GM19043 (cell line): Measurements from ENCODE around the gene SDSL.

Experiments
- ATAC-seq: cut with Tn5 transposase; IDR thresholded peaks from one replicate; pipeline ENCODE4 v1.9.1; 2021; ENCODE audit warnings: low read depth; ENCODE audit not compliant: unreplicated experiment

The SDSL gene

DNA sequence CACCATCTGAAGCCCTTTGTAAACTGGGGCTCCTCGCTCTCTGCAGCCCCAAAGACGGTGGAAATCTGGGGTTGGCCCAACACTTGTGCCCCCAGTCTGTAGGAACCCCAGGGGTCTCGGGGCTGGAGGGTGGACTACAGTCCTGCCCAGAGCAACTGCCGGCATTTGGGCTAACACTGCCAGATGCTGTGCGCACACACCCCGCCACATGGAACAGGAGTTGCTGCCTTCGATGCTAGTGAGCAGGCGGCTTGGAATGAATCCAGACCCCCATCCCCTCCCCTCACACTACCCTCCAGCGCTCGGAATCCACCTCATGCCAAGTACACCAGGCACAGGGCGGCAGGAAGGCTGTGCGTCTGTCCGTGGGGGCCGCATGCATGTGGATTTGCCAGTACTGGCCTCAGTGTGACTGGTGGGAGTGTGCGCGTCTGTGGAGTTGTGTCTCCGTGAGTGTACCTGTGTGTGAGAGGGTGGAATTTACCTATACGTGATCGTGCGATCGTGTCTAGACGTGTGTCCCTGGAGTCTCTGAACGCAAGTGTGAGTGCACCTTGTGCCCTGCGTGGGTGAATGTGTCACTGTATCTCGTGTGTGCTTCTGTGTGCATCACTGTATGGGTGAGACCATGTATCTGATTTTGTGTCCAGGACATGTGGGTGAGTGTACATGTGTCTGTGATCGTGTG, 44.4 kb downstream of the SDSL start:
- ATAC-seq = no peak

DNA sequence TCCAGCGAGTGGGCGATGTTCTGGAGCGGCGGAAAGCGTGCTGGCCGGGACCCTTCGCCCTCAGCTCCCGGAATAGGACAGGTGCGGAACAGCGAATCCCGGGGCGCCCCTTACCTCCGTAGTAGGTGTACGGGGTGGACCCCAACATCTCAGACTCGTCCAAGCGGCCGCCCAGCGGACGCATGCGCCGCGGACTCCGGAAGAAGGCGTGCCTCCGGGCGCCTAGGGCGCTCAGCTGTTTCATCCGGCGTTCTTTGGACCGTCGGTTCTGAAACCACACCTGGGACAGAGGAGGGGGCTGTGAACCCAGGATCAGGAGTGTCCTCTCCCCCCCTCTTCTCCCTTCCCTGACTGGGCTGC, 44.9 kb downstream of the SDSL start:
- ATAC-seq = no peak

DNA sequence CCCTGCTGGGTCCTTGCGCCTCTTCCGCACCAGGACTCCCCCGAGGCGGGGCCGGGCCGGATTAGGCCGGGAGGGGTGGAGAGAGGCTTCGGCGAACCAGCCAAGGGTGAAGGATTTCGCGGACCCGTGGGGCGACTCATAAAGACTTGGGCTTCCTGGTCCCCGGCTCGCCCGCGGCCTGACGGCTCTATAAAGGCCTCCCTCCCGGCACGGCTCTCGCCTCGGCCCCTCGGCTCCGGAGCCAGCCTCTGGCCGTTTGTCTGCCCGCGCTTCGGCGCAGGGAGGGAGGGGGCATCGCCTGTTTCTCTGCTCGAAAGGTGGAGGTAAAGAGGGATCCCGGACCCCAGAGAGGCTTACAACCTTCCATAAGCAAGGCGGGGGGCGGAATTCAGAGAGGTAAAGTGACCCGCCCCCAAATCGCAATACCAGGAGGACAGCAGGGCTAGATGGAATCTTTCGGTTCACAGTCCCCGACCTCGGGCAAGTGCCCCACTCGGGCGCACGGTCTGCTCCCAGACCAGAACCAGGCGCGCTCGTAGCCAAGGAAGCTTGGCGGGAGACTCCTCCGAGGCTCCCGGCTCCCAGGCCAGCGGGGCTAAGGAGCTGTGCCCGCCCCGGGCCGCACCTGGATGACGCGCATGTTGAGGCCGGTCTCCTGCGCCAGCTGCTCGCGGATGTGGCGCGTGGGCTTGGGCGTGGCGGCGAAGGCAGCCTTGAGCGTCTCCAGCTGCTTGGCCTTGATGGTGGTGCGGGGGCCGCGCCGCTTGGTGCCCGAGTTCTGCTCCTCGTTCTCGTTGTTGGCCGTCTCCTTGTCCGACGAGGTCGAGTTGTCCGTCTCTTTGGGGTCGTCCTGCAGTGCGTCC, 45.6 kb downstream of the SDSL start:
- no peak for ATAC-seq

DNA sequence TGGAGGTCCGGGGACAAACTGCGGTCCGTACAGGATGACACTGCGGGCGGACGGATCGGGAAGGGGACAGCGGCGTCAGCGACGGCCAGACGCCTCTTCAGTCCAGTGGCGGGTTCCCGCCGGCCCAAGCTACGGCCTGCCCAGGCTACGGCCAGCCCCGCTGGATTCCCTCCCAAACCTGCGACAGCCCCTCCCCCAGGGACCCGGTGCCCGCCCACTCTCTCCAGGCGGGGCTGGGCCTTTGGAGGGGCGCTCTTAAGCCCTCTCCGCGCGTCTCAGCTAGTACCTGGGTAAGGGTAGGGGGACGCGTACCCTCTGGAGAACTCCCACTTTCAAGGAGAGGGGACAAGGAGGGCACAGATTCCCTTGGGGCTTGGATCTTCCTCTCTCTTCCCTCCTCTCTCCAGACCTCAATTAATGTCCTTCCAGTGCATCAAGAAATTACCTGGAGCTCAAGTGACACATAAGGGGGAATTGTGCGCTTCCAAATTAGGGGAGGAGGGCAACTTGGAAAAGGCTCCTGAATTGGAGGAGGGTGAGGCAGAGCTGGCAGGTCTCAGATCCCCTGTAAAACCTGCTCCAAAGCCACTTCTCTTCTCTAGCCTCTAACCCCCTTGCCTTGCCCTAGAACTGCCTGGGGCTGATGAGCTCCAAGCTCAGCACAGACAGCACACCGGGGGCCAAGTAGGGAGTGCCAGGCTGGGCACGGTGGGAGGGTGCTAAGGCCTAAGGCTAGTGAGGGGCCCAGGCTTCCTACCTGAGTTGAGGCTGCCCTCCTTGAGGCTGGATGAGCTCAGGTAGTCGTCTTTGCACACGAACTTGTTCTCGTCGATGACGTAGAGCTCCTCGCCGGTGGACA, 46.4 kb downstream of the SDSL start:
- ATAC-seq = no peak

DNA sequence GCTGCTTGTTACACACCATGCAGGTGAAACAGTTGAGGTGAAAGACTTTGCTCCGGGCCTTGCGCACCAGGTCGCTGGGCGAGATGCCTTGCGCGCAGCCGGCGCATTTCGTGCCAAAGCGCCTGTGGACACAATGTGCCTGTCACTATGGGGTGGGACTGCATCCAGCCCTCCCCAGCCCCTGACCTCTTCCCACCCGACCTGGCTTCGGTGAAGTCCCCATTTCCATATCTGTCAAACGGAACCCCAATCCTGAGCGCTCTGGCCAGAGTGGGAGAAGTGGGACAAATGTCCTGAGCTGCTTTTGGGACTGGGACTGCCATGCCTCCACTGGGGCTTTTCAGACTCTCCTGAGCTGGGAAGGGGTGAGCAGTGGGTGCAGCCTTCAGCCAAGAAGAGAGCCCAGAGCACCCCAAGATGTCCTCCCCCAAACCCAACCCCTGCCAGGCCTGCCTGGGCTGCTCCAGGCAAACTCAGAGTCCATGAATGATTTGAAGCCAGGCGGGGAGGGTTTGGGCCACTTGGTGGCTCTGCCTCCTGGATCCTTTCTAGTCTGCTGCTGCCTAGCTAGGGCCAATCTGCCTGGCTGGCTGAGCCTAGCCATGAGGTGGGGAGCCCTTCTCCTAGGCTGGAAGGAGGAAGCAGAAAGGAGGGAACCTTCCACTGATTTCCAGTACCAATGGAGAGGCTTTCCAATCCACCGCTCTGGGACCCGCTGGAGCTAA, 47.2 kb downstream of the SDSL start:
- ATAC-seq = no peak

DNA sequence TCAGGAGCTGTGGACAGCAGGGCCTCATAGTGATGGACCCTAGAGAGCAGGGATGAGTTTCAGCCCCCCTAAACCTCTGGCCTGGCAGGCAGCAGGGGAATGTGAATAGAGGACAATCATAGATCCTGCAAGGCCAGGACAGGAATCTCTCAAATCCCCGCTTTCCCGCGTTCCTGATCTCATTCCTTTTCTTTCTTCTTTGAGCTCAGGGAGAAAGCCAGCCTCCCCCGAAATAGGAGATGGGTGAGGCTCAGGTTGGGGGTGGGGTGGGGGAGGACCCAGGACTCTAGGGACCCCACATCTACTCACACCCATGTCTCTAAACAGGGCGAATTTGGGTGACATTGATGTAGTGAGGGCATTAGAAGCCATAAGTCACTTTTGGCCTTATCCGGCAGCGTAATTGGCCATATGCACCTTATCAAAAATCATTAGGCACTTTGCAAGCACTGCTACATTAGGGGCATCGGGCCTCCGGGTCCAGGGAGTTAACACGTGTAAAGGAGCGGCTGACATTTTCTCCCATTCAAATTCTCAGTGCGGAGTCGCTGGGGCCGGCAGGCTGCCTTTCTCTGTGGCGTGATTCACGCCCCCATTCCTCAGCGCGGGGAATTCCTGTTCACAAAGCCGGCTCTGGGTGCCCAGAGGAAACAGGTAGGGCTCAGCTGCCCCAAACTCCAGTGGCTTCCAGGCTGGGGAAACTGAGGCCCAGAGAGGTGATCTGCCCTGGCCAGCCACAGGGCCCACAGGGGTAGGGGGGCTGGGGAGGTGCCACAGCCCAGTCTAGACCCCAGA, 48.0 kb downstream of the SDSL start:
- no peak for ATAC-seq

DNA sequence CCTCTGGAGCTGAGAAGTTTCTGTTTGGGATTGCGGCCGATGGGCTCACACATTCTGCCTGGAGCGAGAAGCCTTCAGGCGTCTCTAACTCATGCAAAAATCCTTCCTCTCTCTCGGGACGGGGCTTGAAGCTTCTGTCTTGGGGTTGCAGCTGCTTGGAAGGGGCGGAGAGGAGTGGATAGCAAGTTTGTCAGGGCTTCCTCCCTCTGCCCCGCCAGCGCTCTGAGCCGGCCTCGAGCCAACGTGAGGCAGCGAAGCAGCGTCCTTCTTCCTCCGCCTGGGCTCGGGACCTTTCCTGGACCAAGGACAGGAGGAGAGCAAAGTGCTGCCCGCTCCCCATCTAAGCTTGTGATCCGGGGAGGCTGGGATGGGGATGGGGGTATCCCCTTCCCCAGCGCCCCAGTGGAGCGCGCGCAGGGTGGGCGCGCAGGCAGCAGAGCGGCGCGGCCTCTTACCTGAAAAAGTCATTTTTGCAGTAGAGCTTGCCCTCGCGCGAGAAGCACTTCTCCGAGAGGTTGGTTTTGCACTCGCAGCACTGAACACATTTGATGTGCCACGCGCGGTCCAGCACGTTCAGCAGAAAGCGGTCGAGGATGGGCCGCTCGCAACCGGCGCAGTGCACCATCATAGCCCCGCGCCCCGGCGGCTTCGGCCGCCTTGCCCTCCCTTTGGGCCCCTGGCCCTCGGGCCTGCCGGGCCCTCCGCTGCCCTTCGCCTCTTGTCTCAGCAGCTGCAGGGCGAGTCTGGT, 48.9 kb downstream of the SDSL start:
- no peak for ATAC-seq

DNA sequence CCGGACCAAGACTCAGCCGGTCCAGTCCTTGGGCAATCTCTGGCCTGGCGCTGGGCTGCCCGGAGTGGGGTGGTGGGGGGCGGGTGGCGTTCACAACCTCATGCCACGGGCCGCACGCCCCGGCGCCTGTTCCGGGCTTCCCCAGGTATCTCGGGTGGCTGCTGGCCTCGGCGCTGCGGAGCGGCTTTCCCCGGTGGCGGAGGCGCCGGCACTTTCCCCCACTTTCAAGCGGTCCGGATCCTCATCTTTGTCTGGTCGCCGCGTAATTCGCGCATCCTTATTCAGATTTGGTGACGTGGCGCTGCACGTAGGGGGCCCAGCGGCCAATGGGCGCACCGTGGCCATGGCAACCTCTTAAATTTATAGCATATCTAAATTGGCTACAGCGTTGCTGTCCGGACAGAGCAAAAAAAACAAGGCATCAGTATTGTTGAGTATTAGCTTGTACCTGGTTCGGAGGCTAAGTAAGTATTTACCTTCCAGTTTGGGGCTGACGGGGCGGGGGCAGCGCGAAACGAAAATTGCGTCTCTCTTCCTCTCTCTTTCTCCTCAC, 49.5 kb downstream of the SDSL start, which contains the start of gene LHX5:
Gene LHX5 (minus strand): TSS at position 253 of the 553 bp plus-strand sequence. CDS start 373 bp downstream, outside the sequence.
- no peak for ATAC-seq

DNA sequence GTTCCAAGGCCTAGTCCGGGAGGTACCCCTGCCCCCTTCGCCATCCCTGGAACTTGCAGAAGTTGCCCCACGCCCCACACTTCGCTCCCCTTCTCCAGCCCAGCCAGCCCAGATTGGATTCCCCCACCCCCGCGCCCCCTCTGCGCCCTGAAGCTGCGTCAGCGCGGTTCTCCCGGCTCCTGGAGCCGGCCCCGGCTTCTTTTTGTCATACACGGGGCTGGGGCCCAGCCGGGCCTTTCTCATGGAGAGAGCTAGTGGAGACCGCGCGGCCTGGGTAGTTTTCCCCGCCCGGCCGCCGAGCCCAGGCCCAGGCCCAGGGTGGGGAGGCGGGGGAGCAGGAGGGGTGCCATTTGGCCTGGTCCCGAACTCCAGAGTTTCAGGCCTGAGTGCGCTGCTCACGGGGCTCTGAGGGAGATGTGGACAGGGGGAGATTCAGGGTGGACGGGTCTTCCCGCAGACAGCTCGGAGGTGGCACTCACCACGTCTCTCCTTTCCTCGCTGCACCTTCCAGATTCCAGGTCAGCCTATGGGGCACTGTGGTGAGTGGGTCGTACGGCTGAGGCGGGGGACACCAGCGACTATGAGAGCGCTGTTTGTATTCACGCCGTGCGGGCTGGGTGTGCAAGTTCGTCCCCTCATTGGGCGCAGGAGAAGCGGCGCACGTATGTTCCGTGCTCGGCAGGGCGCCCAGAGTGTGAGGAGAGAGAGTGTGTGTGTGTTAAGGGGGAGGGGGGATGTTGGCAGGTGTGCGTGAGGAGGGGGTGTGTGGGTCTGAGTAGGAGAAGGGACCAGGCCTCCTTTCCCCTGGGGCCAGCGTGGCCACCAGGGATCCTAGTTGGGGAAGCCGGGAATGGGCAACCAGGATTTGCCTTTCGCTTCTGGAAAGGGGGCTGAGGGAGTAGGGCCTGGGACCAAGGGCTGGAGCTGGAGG, 50.3 kb downstream of the SDSL start:
- ATAC-seq = no peak

DNA sequence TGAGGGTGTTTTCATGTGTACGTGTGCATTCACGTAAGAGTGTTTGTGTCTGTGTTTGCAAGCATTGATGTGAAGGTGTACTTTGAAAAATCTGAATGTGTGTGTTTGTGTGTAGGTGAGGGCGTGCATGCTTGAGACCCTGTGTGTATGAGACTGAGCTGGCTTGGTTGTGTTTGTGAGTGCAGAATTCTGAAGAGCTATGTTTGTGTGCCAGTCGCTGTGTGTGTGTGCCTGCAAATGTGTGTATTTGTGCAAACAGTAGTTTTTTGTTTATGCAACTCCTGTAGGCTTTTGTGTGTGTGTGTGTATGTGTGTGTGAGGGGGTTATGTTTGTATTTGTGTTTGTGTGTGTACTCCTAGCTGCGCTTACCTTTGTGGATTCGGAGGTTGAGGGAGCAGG, 51.2 kb downstream of the SDSL start:
- ATAC-seq = no peak

DNA sequence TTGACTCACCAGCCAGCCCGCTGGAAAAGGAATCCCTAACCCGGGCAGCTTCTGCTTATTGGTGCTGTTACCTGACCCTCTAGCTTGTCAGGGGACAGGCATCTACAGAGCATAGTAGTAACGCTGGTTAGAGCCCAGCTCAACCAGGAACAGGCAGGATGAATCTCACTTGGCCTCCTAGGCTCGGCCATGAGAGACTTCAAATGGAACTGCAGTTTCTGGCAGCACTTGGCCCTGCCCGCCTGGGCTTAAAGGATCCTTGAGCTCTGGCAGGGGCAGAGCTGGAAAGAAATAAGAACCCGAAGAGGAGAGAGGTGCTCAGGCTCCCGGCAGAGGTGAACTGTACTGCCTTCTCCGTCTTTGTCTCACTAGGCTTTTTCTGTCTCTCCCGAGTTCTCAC, 51.8 kb downstream of the SDSL start:
- no peak for ATAC-seq

DNA sequence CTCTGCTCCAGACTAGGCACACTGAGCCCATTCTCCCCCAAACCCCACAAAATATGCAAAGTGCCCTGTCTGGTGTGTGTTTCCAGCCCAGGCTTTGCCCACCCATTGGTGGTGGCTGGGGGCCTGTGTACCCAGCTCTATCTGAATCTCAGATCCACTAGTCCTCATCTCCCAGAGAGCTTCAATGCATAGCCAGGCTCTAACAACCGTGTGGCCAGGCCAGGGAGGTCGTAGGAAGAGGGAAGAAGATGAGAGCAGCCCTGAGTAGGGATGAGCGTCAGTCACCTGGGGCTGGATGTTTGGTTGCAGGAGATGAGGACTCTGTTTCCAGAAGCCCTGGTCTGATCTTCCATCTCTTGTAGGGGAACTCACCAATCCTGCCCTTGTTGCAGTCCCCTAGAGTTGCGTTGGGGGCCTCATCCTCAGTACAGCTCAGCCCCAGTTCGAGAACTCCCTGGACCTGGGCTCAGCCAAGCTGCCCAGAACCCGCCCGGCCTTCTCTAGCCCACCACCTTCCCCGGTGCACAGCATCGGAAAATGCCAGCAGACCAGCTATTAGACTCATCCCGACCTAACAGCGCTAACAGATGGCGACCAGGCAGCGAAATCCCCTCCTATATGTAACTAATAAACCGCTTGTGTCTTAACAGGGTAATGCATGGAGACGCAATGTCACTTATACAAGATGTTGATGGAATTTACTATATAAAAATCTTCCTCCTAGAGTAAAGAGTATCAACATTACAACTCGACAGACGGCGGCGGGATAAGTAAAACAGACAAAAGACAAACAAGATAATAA, 52.7 kb downstream of the SDSL start:
- no peak for ATAC-seq

DNA sequence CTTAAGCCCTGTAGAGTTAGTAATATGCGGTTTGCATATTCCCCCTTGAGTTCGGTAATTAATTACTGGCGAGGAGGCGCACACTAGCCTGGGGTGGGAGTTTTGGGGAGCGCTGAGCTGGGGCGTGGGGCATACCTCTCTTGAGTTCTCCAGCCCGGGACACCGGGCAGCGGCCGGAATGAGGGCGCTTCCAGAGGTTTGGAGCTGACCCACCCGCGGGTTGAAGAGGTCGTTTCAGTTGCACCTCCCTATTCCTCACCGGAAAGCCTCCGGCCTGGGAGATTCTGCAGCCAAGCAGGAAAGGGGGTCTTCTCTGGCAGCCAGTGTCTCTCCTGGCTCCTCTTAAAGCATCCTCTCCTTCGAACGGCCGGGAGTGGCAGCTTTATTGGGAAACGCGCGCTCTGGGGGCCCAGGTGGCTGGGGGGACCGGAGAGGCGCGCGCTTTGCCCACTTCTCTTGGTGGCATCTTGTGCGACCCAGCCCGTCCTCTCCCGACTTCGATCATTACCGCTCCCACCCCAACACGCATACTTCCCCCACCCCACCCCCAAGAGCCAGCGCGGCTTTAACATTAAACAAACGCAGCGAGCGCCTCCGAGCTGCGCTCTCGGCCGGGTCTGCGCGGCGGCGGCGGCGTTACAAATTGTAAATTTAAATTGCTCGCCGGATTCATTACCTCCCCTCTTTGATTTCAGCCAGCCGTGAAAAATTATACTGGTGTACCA, 53.4 kb downstream of the SDSL start:
- no peak for ATAC-seq

DNA sequence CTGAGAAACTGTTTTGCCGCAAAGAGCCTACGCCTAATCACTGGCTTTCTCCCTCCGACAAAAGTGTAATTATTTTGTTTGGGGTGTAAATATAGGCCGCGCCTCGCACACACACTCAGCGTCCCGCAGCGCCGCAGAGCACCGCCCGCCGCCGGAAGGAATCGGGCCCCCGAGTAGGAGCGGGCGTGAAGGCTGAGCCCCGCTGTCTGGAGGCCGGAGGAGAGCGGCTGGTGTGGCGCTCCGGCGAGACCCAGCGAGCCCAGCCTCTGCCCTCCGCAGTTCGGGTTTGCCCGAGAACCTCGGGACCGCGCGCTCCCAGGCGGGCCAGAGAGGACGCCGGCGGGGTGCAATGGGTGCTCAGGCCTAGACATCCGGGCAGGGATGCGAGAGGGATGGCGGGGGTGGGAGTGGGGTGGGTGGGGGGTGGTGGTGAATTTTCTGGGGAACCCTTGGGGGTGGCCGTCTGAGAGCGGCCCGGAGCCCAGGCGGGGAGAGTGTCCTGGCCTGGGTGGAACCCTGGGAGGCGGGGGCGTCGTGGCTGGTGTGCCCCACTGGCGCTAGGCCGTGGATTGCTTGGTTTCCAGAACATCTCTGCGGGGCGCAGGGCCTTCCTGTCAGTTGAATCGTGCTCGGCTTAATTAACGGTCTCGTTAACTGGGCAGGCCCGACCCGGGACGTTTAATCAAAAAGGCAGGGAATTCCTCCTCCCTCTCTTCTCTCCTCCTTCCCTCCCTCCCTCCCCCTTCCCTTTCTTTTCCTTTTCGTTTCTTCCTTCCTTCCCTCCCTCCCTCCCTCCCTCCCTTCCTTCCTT, 54.2 kb downstream of the SDSL start:
- ATAC-seq = no peak

DNA sequence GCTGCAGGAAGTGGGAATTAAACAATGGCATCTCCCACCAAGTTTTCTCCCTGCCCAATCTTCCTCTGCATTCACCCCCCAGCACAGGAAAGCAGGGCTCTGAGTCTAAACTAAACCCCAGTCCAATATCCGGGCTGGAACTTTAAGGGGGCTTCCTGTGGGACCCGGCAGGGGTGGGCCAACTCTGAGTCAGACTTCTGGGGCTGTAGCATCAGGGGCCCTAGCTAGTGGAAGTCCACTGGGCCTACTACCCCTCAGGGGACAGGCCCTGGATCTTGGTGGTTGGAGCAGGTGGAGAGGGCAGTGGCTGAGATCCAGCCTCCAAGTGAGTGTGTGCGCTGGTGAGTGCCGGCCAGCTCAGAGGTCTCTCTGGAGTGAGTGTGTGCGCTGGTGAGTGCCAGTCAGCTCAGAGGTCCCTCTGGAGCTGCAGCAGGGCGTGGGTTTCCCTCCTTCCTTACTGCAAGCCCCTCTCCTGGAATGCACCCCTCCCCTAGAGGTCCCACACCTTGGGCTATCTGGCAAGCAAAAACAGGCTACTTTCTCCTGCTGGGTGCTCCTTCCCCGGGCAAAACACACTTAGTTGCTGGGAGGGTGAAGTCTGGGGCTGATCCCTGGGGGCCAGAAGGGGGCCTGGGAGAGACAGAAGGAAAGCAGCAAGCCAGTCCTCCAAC, 55.1 kb downstream of the SDSL start:
- ATAC-seq = no peak
